Pancreas (tissue), 10 donors: ENCODE results near the gene PADI4. TPM values are rescaled to one million over a fixed set of nuclear protein-coding genes. Genes with fewer than 3 reads are reported as not detected.

Experiments
- ATAC-seq, 4 donors: fragments of 200-7000 bp; cut with Tn5 transposase; one replicate each; pipeline versions ENCODE4 v1.8.0 to v1.9.1; 2020; ENCODE audit warnings: mild to moderate bottlenecking in 4 of 4, moderate library complexity in 4 of 4
- DNase-seq, 6 donors: peaks; one replicate each; pipeline ENCODE4 v3.0.0-alpha.2; 2020
- FAIRE-seq: peaks from 2 replicates; lab custom pipeline; 2012; peaks lifted over from hg19 to GRCh38; lab: Jason Lieb, UNC
- H3K27ac ChIP-seq, 4 donors: fragments of 200-600 bp; sonication (generic); 1 replicate in 3 of 4; 2 replicates in 1 of 4; pipeline versions ENCODE4 v1.5.0 to v1.8.0; 2020
- H3K27me3 ChIP-seq, 4 donors: fragments of 200-600 bp; one replicate each; pipeline ENCODE4 v1.8.0; 2021
- H3K36me3 ChIP-seq, 3 donors: fragments of 200-600 bp; sonication (generic) in 1 of 3; one replicate each; pipeline versions ENCODE4 v1.5.0 to v1.8.0; 2020 to 2021
- H3K4me1 ChIP-seq, 3 donors: fragments of 200-600 bp; one replicate each; pipeline ENCODE4 v1.8.0; 2021
- H3K4me3 ChIP-seq, 4 donors: fragments of 200-600 bp; sonication (generic) in 2 of 4; one replicate each; pipeline versions ENCODE4 v1.5.0 to v1.8.0; 2020 to 2021
- H3K9me3 ChIP-seq, 4 donors: fragments of 200-600 bp; one replicate each; pipeline ENCODE4 v1.8.0; 2021
- CTCF ChIP-seq, 4 donors: fragments of 200-600 bp; sonication (generic) in 3 of 4; IDR thresholded peaks; one replicate each; pipeline versions ENCODE4 v1.5.0 to v1.8.0; 2021; ENCODE audit warnings: antibody characterized with exemption in 4 of 4
- WGBS, 2 donors: extraction: QIAGEN DNeasy Blood & Tissue Kit; methylation state at CpG; one replicate each; pipeline ENCODE4 v1.1.7; 2013; 5-methylcytosine and 5-hydroxymethylcytosine counted together
- intact Hi-C, 3 donors: fragments of 100-400 bp; cut with DNase I; formaldehyde crosslinking; loops; one replicate each; pipeline versions ENCODE4 v1.11.1 to v1.14.2; 2022
- polyA plus RNA-seq, 2 donors: library from polyadenylated mRNA; stranded (reverse); fragments of 200-250 nt; gene quantifications; one replicate each; pipeline ENCODE4 v1.2.3, GENCODE V29; 2013
- total RNA-seq, 6 donors: library from RNA; stranded (reverse); fragmentation: NEBNext Ultra II Directional in 4 of 6; extraction: Animal tissue kit (Norgen Biotek cat#: 25700) in 4 of 6; gene quantifications; one replicate each; pipeline versions ENCODE4 v1.2.1 to v1.2.4, GENCODE V29; 2021 to 2023
- donor health status: healthy with polysubstance abuse.
- donor health status: DM: no; HTN: no; CAD: no; lungs with moderate emphysema.
- donor health status: DM: no; HTN: no; CAD: no.
- donor health status: control.
- donor health status: control.
- donor health status: Bipolar disorder and iron deficiency.
- donor health status: DM: yes; HTN: yes; CAD: no.
- donor health status: DM: no; HTN: no; CAD: no.
- donor health status: DM: no; HTN: no; CAD: no.
- donor health status: DM: yes; HTN: yes; CAD: no.

Gene PADI4
- total and polyA plus RNA-seq, 8 donors, result 0.06 to 0.83 (median 0.43) TPM; not detected in 4

DNA sequence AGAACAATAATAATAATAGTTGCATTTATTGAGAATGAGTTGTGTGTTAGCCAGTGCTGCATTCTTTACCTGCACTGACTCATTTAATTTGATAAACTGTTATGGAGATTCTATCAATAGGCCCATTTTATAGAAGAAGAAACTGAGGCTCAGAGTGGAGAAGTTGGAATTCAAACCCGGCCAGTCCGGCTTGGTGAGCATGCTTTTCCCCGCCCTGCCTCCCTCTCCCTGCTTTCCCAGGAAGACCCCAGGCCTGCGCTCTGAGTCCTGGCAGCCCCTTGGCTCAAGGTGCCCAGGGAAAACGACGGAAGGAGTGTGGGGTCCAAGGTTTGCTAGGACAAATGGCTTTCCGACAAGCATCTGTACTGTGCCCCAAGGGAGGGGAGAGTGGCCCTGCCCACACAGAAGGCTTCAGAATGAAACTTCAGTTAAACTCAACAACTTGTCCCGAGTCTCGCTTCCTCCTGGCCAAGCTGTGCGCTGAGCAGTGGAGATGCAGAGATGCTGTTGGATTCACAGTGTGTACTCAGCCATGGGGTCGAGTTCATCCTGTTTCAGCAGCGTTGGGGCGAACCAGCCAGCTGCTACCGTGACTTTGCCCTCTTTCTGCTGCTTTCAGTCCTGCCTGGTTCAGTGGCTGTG lies 40.7 kb downstream of the PADI4 start:
- H3K4me1 ChIP-seq, result no peaks in the 10 kb centered on the region
- ATAC-seq, result no peak
- 68% methylated on average over 14 of the region's 14 CpGs for WGBS, 2 donors
- peak in 1 of 6 donors; percentile 33 for DNase-seq
- intact Hi-C loops, result no loop called here
- no peak for TF ChIP-seq CTCF (IDR thresholded peaks at IDR 0.05)
- no peaks in the 10 kb centered on the region for H3K36me3 ChIP-seq
- no peak overlapping the region for H3K27ac ChIP-seq
- no peaks in the 10 kb centered on the region for H3K27me3 ChIP-seq
- no peak overlapping the region for H3K4me3 ChIP-seq
- no peak for FAIRE-seq
- no peaks in the 10 kb centered on the region for H3K9me3 ChIP-seq

- intact Hi-C loops, result no loop called here
- FAIRE-seq, result no peak
- ATAC-seq, result no peak
- Histone ChIP-seq H3K36me3 (no peaks in the 10 kb centered on the region), H3K4me1 (no peaks in the 10 kb centered on the region), H3K27me3 (no peaks in the 10 kb centered on the region), H3K4me3 (no peak overlapping the region), H3K9me3 (no peaks in the 10 kb centered on the region), H3K27ac (no peak overlapping the region)
- DNase-seq, result no peak
- TF ChIP-seq CTCF (IDR thresholded peaks at IDR 0.05), result no peak
- WGBS, 2 donors, result 65 to 69% methylated on average over 8 of the region's 8 CpGs
Measured at GRCh38 chr1:17350083-17350482, 42.1 kb downstream of the PADI4 start.

GRCh38 chr1:17350928-17351446 lies 43.0 kb downstream of the PADI4 start:
- WGBS, 2 donors, result 66% methylated on average over 7 of the region's 7 CpGs
- FAIRE-seq, result no peak
- no peak for DNase-seq
- intact Hi-C loops, result no loop called here
- H3K27ac ChIP-seq, result no peak overlapping the region
- ATAC-seq, result no peak
- H3K9me3 ChIP-seq, result no peaks in the 10 kb centered on the region
- TF ChIP-seq CTCF (IDR thresholded peaks at IDR 0.05), result no peak
- H3K4me1 ChIP-seq, result no peaks in the 10 kb centered on the region
- H3K27me3 ChIP-seq, result no peaks in the 10 kb centered on the region
- H3K36me3 ChIP-seq, result no peaks in the 10 kb centered on the region
- H3K4me3 ChIP-seq, result no peak overlapping the region

GRCh38 chr1:17351598-17352324 lies 43.8 kb downstream of the PADI4 start:
- WGBS, 2 donors, result 71 to 80% methylated on average over 7 to 8 of the region's 8 CpGs
- Histone ChIP-seq H3K4me3 (no peak overlapping the region), H3K36me3 (no peaks in the 10 kb centered on the region), H3K4me1 (no peaks in the 10 kb centered on the region), H3K9me3 (no peaks in the 10 kb centered on the region), H3K27me3 (no peaks in the 10 kb centered on the region), H3K27ac (no peak overlapping the region)
- intact Hi-C loops, result no loop called here
- TF ChIP-seq CTCF (IDR thresholded peaks at IDR 0.05), result no peak
- DNase-seq, result no peak
- ATAC-seq, result no peak
- FAIRE-seq, result no peak
